ENCODE data around the gene RUFY4. TPM values are rescaled to one million over a fixed set of nuclear protein-coding genes. Genes with fewer than 3 reads are reported as not detected.

Gene RUFY4
- total and polyA plus RNA-seq, 2 of the 13 experiments (the other 11 are each of a cell fraction or from before 2014, with no cell fraction given) = not detected

GRCh38 chr2:218031771-218032257, 37.2 kb upstream of the RUFY4 start:
- Histone ChIP-seq H3K9me3 (ENCODE audit: low read length) (no peaks in the 10 kb centered on the region), H3K36me3 (replicated peaks in 1 of 2; ENCODE audit: control insufficient read depth in 1 of 2, insufficient read depth in 2 of 2, low read length in 2 of 2) (no peaks in the 10 kb centered on the region), H3K4me1 (ENCODE audit: insufficient read depth, low read length) (peaks cover 8% of the 10 kb centered on the region), H3K4me3 (replicated peaks in 1 of 3; ENCODE audit: insufficient read depth in 1 of 3, low read depth in 2 of 3, low read length in 3 of 3) (no peak overlapping the region), H3K79me2 (ENCODE audit: insufficient read depth, low read length) (no peaks in the 10 kb centered on the region), H3K9ac (ENCODE audit: insufficient read depth, low read depth, low read length) (no peak overlapping the region), H3K27me3 (ENCODE audit: control insufficient read depth in 1 of 2, insufficient read depth in 2 of 2, low read length in 2 of 2) (peaks cover 13 to 80% of the 10 kb centered on the region in 2 experiments), H3K4me2 (ENCODE audit: low read depth, low read length) (no peak overlapping the region), H3K27ac (ENCODE audit: extremely low read length, insufficient read depth, low read length) (no peak overlapping the region), H2AFZ (ENCODE audit: low read length) (no peak overlapping the region), H4K20me1 (ENCODE audit: insufficient read depth, low read length) (no peaks in the 10 kb centered on the region)
- in situ Hi-C loops (cut with HindIII; ENCODE audit: extremely low pct_ligation_motif_present, low pct_unique_long_range_greater_than_20kb) = loop anchor here (5.0 kb wide), 1 partner anchor 245 kb away; no protein-coding TSS in a partner anchor
- no TSS peak for BruUV-seq (replicated peaks)
- TF ChIP-seq ZNF75D (CRISPR knock-in tag; IDR thresholded peaks at IDR 0.05; ENCODE audit: borderline replicate concordance) = no peak
- no peak for TF ChIP-seq GATAD2A (CRISPR knock-in tag; IDR thresholded peaks at IDR 0.05)
- TF ChIP-seq ZNF34 (CRISPR knock-in tag; IDR thresholded peaks at IDR 0.05; ENCODE audit: borderline replicate concordance) = no peak
- no peak for TF ChIP-seq KAT7 (CRISPR knock-in tag; IDR thresholded peaks at IDR 0.05; ENCODE audit: borderline replicate concordance)
- no peak for TF ChIP-seq CREB1 (IDR thresholded peaks at IDR 0.05)
- TF ChIP-seq CREB1 (CRISPR knock-in tag; IDR thresholded peaks at IDR 0.05) = no peak
- no peak for TF ChIP-seq HNRNPK (IDR thresholded peaks at IDR 0.05; ENCODE audit: low read depth, low read length, poor library complexity, severe bottlenecking)
- TF ChIP-seq DRAP1 (CRISPR knock-in tag; IDR thresholded peaks at IDR 0.05) = no peak
- TF ChIP-seq HOXA9 (CRISPR knock-in tag; IDR thresholded peaks at IDR 0.05; ENCODE audit: borderline replicate concordance) = no peak
- TF ChIP-seq ATF7-NPFF (CRISPR knock-in tag; IDR thresholded peaks at IDR 0.05; ENCODE audit: low read depth) = no peak
- TF ChIP-seq MAZ (IDR thresholded peaks at IDR 0.05; ENCODE audit: borderline replicate concordance, low read depth, low read length) = no peak
- no peak for TF ChIP-seq MAZ (CRISPR knock-in tag; IDR thresholded peaks at IDR 0.05; ENCODE audit: low read depth)
- no peak for TF ChIP-seq ZBTB38 (CRISPR knock-in tag; IDR thresholded peaks at IDR 0.05)
- TF ChIP-seq ZNF740 (CRISPR knock-in tag; IDR thresholded peaks at IDR 0.05) = no peak
- no peak for TF ChIP-seq RAD21 (CRISPR knock-in tag; IDR thresholded peaks at IDR 0.05)
- no peak for TF ChIP-seq CEBPB (IDR thresholded peaks at IDR 0.05; ENCODE audit: borderline replicate concordance, low read depth, low read length)
- ATAC-seq (no peak), DNase-seq (ENCODE audit: low spot score) (no peak), FAIRE-seq (no peak)
- WGBS (ENCODE audit: low lambda C conversion rate) = 7% methylated on average over 6 of the region's 7 CpGs
- POLR2A ChIA-PET = no interaction called here
- intact Hi-C loops (cut with micrococcal nuclease; ENCODE audit: unreplicated experiment) = no loop called here
- CTCF ChIA-PET (ENCODE audit: low intra/inter-chr PET ratio, low total read pairs) = interaction anchor here (0.8 kb wide), 1 partner anchor 242 kb away, joined by 3 read pairs; no protein-coding TSS in a partner anchor
